Neuronal stem cell (in vitro differentiated cells): Measurements from ENCODE around the gene FBXL12. TPM values are rescaled to one million over a fixed set of nuclear protein-coding genes. Genes with fewer than 3 reads are reported as not detected.
A peak's percentile ranks its signal among the peaks of the same experiment; 100 is the strongest.
"Not testable (repeated sequence)": the region's sequence is repeated elsewhere in the genome, so short reads cannot be mapped to it uniquely, and the experiment has no call there.

Experiments
- DNase-seq: peaks from one replicate; pipeline ENCODE4 v3.0.0-alpha.2; 2013; ENCODE audit warnings: low spot score
- H2AFZ ChIP-seq: one replicate; pipeline ENCODE4 v1.6.1; 2013; ENCODE audit warnings: mild to moderate bottlenecking, low read length, inconsistent platforms
- H2AK5ac ChIP-seq: 2 replicates; pipeline ENCODE4 v1.6.1; 2013; ENCODE audit warnings: low read depth, mild to moderate bottlenecking, inconsistent platforms, low read length, moderate library complexity, mixed read lengths
- H2BK120ac ChIP-seq: 2 replicates; pipeline ENCODE4 v1.6.1; 2013; ENCODE audit warnings: low read depth, mild to moderate bottlenecking, inconsistent platforms, low read length, moderate library complexity, mixed read lengths
- H2BK12ac ChIP-seq: one replicate; pipeline ENCODE4 v1.6.1; 2013; ENCODE audit warnings: low read length, inconsistent platforms
- H2BK15ac ChIP-seq: 2 replicates; pipeline ENCODE4 v1.6.1; 2013; ENCODE audit warnings: mild to moderate bottlenecking, low read length, inconsistent platforms, mixed read lengths
- H2BK5ac ChIP-seq: one replicate; pipeline ENCODE4 v1.6.1; 2013; ENCODE audit warnings: inconsistent platforms, mild to moderate bottlenecking, low read length, moderate library complexity
- H3K14ac ChIP-seq: one replicate; pipeline ENCODE4 v1.6.1; 2013; ENCODE audit warnings: low read length, inconsistent platforms
- H3K18ac ChIP-seq: 2 replicates; pipeline ENCODE4 v1.6.1; 2013; ENCODE audit warnings: low read length, inconsistent platforms
- H3K23ac ChIP-seq: 2 replicates; pipeline ENCODE4 v1.6.1; 2013; ENCODE audit warnings: low read depth, mild to moderate bottlenecking, mixed read lengths, low read length, inconsistent platforms; ENCODE audit not compliant: poor library complexity
- H3K27ac ChIP-seq: replicated peaks from 3 replicates; pipeline ENCODE4 v1.5.1; 2013; ENCODE audit warnings: low read length, inconsistent platforms
- H3K27me3 ChIP-seq, 3 experiments: 2 replicates each; pipeline ENCODE4 v1.6.1; 2013; ENCODE audit warnings: low read length in 3 of 3, mild to moderate bottlenecking in 2 of 3, inconsistent platforms in 1 of 3, low read depth in 1 of 3, mixed read lengths in 1 of 3, moderate library complexity in 1 of 3; ENCODE audit not compliant: control insufficient read depth in 3 of 3, insufficient read depth in 3 of 3
- H3K36me3 ChIP-seq, 2 donors: replicated peaks in 1 of 2; 2 replicates each; pipeline ENCODE4 v1.6.1; 2013; ENCODE audit warnings: low read length in 2 of 2; ENCODE audit not compliant: control insufficient read depth in 2 of 2, insufficient read depth in 2 of 2
- H3K4ac ChIP-seq: 2 replicates; pipeline ENCODE4 v1.6.1; 2013; ENCODE audit warnings: inconsistent platforms, mild to moderate bottlenecking, low read length, moderate library complexity
- H3K4me1 ChIP-seq, 2 donors: 1 replicate in 1 of 2; 2 replicates in 1 of 2; pipeline ENCODE4 v1.6.1; 2013; ENCODE audit warnings: low read length in 2 of 2, low read depth in 1 of 2; ENCODE audit not compliant: control insufficient read depth in 2 of 2, insufficient read depth in 1 of 2
- H3K4me2 ChIP-seq: one replicate; pipeline ENCODE4 v1.6.1; 2013; ENCODE audit warnings: mild to moderate bottlenecking, low read length, inconsistent platforms; ENCODE audit not compliant: insufficient read depth, poor library complexity, severe bottlenecking
- H3K4me3 ChIP-seq, 2 donors: 2 replicates each; pipeline ENCODE4 v1.5.1; 2013; ENCODE audit warnings: low read length in 2 of 2, mild to moderate bottlenecking in 2 of 2, inconsistent platforms in 1 of 2, moderate library complexity in 1 of 2
- H3K79me1 ChIP-seq: one replicate; pipeline ENCODE4 v1.6.1; 2013; ENCODE audit warnings: low read depth, mild to moderate bottlenecking, inconsistent platforms, low read length, moderate library complexity
- H3K9ac ChIP-seq: one replicate; pipeline ENCODE4 v1.6.1; 2013; ENCODE audit warnings: mild to moderate bottlenecking, low read depth, low read length, inconsistent platforms; ENCODE audit not compliant: poor library complexity
- H3K9me3 ChIP-seq, 2 donors: replicated peaks in 1 of 2; 2 replicates each; pipeline versions ENCODE3 to v1.6.1; 2013; ENCODE audit warnings: low read length in 2 of 2, mild to moderate bottlenecking in 2 of 2, inconsistent platforms in 1 of 2, low read depth in 1 of 2, mixed read lengths in 1 of 2, moderate library complexity in 1 of 2; ENCODE audit not compliant: control insufficient read depth in 2 of 2, insufficient read depth in 1 of 2
- H4K8ac ChIP-seq: one replicate; pipeline ENCODE4 v1.6.1; 2013; ENCODE audit warnings: low read depth, mild to moderate bottlenecking, inconsistent platforms, low read length, moderate library complexity
- H4K91ac ChIP-seq: one replicate; pipeline ENCODE4 v1.6.1; 2013; ENCODE audit warnings: low read length, low read depth, mild to moderate bottlenecking, inconsistent platforms; ENCODE audit not compliant: poor library complexity
- WGBS, 2 donors: extraction: QIAGEN DNeasy Blood & Tissue Kit; methylation state at CpG; one replicate each; pipeline ENCODE4 v1.1.7; 2013; ENCODE audit warnings: missing lambda C conversion rate in 2 of 2, mixed read lengths in 1 of 2; ENCODE audit not compliant: insufficient read length in 2 of 2, insufficient replicate concordance in 1 of 2; ENCODE audit errors: extremely low coverage in 2 of 2; 5-methylcytosine and 5-hydroxymethylcytosine counted together
- small RNA-seq: library from polyadenylated mRNA; stranded (forward); fragments of <200 nt; extraction: miRNeasy Mini kit (QIAGEN cat#:217004); gene quantifications from one replicate; pipeline ENCODE3, GENCODE V24; 2013; ENCODE audit not compliant: insufficient read depth

FBXL12 gene

GRCh38 chr19:9784163-9784496 lies 34.7 kb downstream of the FBXL12 start:
- H3K23ac ChIP-seq, H3K79me1 ChIP-seq, H4K8ac ChIP-seq, H2BK15ac ChIP-seq, H3K9me3 ChIP-seq, H3K14ac ChIP-seq, H2AK5ac ChIP-seq, H3K4me2 ChIP-seq, H2BK120ac ChIP-seq, H2BK5ac ChIP-seq, H3K4me1 ChIP-seq, H3K9ac ChIP-seq, H3K36me3 ChIP-seq, DNase-seq, H2BK12ac ChIP-seq, H3K27me3 ChIP-seq, H3K18ac ChIP-seq, H3K4ac ChIP-seq, H4K91ac ChIP-seq: not testable (repeated sequence)
- peak overlapping the region in 1 of 2 donors; percentile 58 for H3K4me3 ChIP-seq
- peak overlapping the region; percentile 28 for H3K27ac ChIP-seq
- no CpG with 5 or more reads among the region's 6 CpGs for WGBS, 2 donors
- H2AFZ ChIP-seq: peak overlapping the region; percentile 59

- Histone ChIP-seq H3K27me3 (no peaks in the 10 kb centered on the region), H3K9ac (no peak overlapping the region), H3K23ac (no peak overlapping the region), H3K18ac (no peak overlapping the region), H2BK120ac (no peak overlapping the region), H3K4ac (no peak overlapping the region), H2AK5ac (no peak overlapping the region), H2BK15ac (no peak overlapping the region), H2BK12ac (no peak overlapping the region), H3K4me2 (no peak overlapping the region), H4K8ac (no peak overlapping the region), H2AFZ (no peak overlapping the region), H3K4me3 (no peak overlapping the region), H3K4me1 (peaks cover 3 to 7% of the 10 kb centered on the region in 2 donors), H3K14ac (no peak overlapping the region), H3K79me1 (no peaks in the 10 kb centered on the region), H3K36me3 (no peaks in the 10 kb centered on the region), H3K27ac (no peak overlapping the region), H4K91ac (peak overlapping the region; percentile 9), H3K9me3 (peaks cover 0 to 2% of the 10 kb centered on the region in 2 donors), H2BK5ac (no peak overlapping the region)
- no CpG with 5 or more reads among the region's 2 CpGs for WGBS, 2 donors
- DNase-seq: no peak
Observed at GRCh38 chr19:9782338-9782737, 36.5 kb downstream of the FBXL12 start.

GRCh38 chr19:9768175-9769112 lies 50.4 kb downstream of the FBXL12 start, which contains the start of gene ZNF846:
ZNF846 (minus strand) TSS chr19:9768738; CDS start chr19:9764950, 3,788 bp downstream.
- peak within 1 kb of the TSS; percentile 69 for H3K4me2 ChIP-seq
- no peak within 1 kb of the TSS for H3K14ac ChIP-seq
- peak; percentile 93 for DNase-seq
- H3K9me3 ChIP-seq: peaks cover 0 to 5% of the 10 kb centered on the region in 2 donors
- H2BK12ac ChIP-seq: no peak within 1 kb of the TSS
- WGBS, 2 donors: no CpG with 5 or more reads among the region's 65 CpGs
- peak within 1 kb of the TSS; percentile 97 for H3K27ac ChIP-seq
- H3K4me3 ChIP-seq: peak within 1 kb of the TSS; percentile 82 to 87
- H3K27me3 ChIP-seq: no peaks in the 10 kb centered on the region
- no peak within 1 kb of the TSS for H2BK120ac ChIP-seq
- H4K8ac ChIP-seq: no peak within 1 kb of the TSS
- peak within 1 kb of the TSS; percentile 75 for H3K23ac ChIP-seq
- peak within 1 kb of the TSS; percentile 95 for H3K18ac ChIP-seq
- H3K9ac ChIP-seq: peak within 1 kb of the TSS; percentile 95
- no peak within 1 kb of the TSS for H4K91ac ChIP-seq
- H3K4ac ChIP-seq: no peak within 1 kb of the TSS
- peaks cover 0 to 12% of the 10 kb centered on the region in 2 donors for H3K36me3 ChIP-seq
- H2AK5ac ChIP-seq: no peak within 1 kb of the TSS
- peak within 1 kb of the TSS; percentile 40 for H2BK5ac ChIP-seq
- no peaks in the 10 kb centered on the region for H3K79me1 ChIP-seq
- H2AFZ ChIP-seq: peak within 1 kb of the TSS; percentile 93
- H3K4me1 ChIP-seq: peaks cover 0 to 8% of the 10 kb centered on the region in 2 donors
- H2BK15ac ChIP-seq: no peak within 1 kb of the TSS

Small RNA genes within 50 kb of the gene (small RNA-seq; reads per million reads assigned to genes)
- not detected for gene RF00156
